ENCODE results near the gene TEX26. TPM values are rescaled to one million over a fixed set of nuclear protein-coding genes. Genes with fewer than 3 reads are reported as not detected.

The TEX26 gene
- total and polyA plus RNA-seq, 10 of the 15 experiments (the other 5 are each of a cell fraction or from before 2014, with no cell fraction given) = not detected

DNA sequence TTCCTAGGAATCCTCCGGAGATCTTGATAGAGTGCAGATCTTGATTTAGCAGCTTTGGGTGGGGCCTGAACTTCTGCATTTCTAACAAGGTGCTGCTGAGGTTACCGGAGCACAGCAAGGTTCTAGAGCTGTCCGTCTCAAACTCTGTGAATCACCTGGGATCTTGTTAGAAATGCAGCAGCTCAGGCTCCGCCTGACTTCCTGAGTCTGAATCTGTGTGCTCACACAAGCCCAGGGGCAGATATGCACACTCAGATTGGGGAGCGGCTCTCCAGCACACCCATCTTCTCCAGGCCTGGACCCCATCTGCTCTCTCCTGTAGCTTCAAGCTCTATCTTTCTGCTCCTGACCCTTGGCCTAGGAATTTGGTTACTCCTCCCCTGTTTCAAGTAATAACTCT is 3.5 kb upstream of the TEX26 start:
- H3K9ac ChIP-seq (ENCODE audit: control insufficient read depth, insufficient read depth, low read length) = no peak overlapping the region
- H4K20me1 ChIP-seq (ENCODE audit: control insufficient read depth, insufficient read depth) = no peaks in the 10 kb centered on the region
- DNase-seq (ENCODE audit: low read depth, low spot score) = no peak
- TF ChIP-seq TCF7 (IDR thresholded peaks at IDR 0.05; ENCODE audit: borderline replicate concordance) (no peak), BHLHE40 (IDR thresholded peaks at IDR 0.05; ENCODE audit: borderline replicate concordance in 1 of 2, low read depth in 2 of 2, low read length in 1 of 2) (no peak), JUNB (IDR thresholded peaks at IDR 0.05) (no peak), ZNF217 (IDR thresholded peaks at IDR 0.05) (no peak), CREB1 (IDR thresholded peaks at IDR 0.05; ENCODE audit: low read depth) (no peak), BCL11A (IDR thresholded peaks at IDR 0.05; ENCODE audit: low read depth, low read length) (no peak)
- TF ChIP-seq, protein P1, sequence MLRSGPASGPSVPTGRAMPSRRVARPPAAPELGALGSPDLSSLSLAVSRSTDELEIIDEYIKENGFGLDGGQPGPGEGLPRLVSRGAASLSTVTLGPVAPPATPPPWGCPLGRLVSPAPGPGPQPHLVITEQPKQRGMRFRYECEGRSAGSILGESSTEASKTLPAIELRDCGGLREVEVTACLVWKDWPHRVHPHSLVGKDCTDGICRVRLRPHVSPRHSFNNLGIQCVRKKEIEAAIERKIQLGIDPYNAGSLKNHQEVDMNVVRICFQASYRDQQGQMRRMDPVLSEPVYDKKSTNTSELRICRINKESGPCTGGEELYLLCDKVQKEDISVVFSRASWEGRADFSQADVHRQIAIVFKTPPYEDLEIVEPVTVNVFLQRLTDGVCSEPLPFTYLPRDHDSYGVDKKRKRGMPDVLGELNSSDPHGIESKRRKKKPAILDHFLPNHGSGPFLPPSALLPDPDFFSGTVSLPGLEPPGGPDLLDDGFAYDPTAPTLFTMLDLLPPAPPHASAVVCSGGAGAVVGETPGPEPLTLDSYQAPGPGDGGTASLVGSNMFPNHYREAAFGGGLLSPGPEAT (IDR thresholded peaks at IDR 0.05; ENCODE audit: low read depth) = no peak
- TF ChIP-seq, protein P2, sequence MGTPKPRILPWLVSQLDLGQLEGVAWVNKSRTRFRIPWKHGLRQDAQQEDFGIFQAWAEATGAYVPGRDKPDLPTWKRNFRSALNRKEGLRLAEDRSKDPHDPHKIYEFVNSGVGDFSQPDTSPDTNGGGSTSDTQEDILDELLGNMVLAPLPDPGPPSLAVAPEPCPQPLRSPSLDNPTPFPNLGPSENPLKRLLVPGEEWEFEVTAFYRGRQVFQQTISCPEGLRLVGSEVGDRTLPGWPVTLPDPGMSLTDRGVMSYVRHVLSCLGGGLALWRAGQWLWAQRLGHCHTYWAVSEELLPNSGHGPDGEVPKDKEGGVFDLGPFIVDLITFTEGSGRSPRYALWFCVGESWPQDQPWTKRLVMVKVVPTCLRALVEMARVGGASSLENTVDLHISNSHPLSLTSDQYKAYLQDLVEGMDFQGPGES (IDR thresholded peaks at IDR 0.05) = no peak
- intact Hi-C loops (cut with micrococcal nuclease; ENCODE audit: unreplicated experiment) = no loop called here
- no peaks in the 10 kb centered on the region for H3K79me2 ChIP-seq (ENCODE audit: control insufficient read depth, insufficient read depth, low read length)
- ChIA-PET CTCF (no interaction called here), SMC1A (ENCODE audit: uncharacterized antibody, unreplicated experiment) (no interaction called here), POLR2A (no interaction called here), RAD21 (ENCODE audit: unreplicated experiment) (no interaction called here)
- H3K4me3 ChIP-seq = no peak overlapping the region
- BruUV-seq (replicated peaks) = no TSS peak
- H3K27me3 ChIP-seq (replicated peaks in 1 of 2; ENCODE audit: control insufficient read depth in 2 of 2, insufficient read depth in 2 of 2, low read length in 1 of 2) = peaks cover 2 to 3% of the 10 kb centered on the region in 2 experiments; a peak in 1 of 4 replicates
- 41% methylated on average over 5 of the region's 5 CpGs for WGBS (ENCODE audit: insufficient coverage, insufficient replicate concordance, low lambda C conversion rate, missing lambda C conversion rate)
- H3K27ac ChIP-seq (ENCODE audit: control insufficient read depth, insufficient read depth) = no peak overlapping the region
- no peaks in the 10 kb centered on the region for H3K9me3 ChIP-seq (replicated peaks; ENCODE audit: control insufficient read depth, insufficient read depth, low read length)
- no peak overlapping the region for H2AFZ ChIP-seq (ENCODE audit: control insufficient read depth, low read depth, low read length)
- no peak for FAIRE-seq
- H3K36me3 ChIP-seq (ENCODE audit: control insufficient read depth in 2 of 2, insufficient read depth in 2 of 2, low read length in 1 of 2) = no peaks in the 10 kb centered on the region
- in situ Hi-C loops (cut with MboI) = no loop called here
- H3K4me2 ChIP-seq (ENCODE audit: control insufficient read depth, insufficient read depth) = no peak overlapping the region
- no peaks in the 10 kb centered on the region for H3K4me1 ChIP-seq (ENCODE audit: control insufficient read depth, insufficient read depth, low read length)
- ATAC-seq = no peak

All from GM12878 (cell line).